Measurements from ENCODE around the gene XCR1. TPM values are rescaled to one million over a fixed set of nuclear protein-coding genes. Genes with fewer than 3 reads are reported as not detected.

Gene XCR1
- total and polyA plus RNA-seq, 11 donors, result 0.03 to 0.64 (median 0.07) TPM; not detected in 6

- Histone ChIP-seq H3K4me3 (no peak overlapping the region), H3K27ac (no peak overlapping the region), H3K9me3 (peaks cover 0 to 30% (median 9%) of the 10 kb centered on the region in 12 donors), H3K36me3 (no peaks in the 10 kb centered on the region), H3K4me1 (peaks cover 0 to 4% (median 0%) of the 10 kb centered on the region in 12 donors), H3K27me3 (no peaks in the 10 kb centered on the region)
- no peak for DNase-seq
- TF ChIP-seq POLR2A (IDR thresholded peaks at IDR 0.05), result no peak
- TF ChIP-seq, protein P1, sequence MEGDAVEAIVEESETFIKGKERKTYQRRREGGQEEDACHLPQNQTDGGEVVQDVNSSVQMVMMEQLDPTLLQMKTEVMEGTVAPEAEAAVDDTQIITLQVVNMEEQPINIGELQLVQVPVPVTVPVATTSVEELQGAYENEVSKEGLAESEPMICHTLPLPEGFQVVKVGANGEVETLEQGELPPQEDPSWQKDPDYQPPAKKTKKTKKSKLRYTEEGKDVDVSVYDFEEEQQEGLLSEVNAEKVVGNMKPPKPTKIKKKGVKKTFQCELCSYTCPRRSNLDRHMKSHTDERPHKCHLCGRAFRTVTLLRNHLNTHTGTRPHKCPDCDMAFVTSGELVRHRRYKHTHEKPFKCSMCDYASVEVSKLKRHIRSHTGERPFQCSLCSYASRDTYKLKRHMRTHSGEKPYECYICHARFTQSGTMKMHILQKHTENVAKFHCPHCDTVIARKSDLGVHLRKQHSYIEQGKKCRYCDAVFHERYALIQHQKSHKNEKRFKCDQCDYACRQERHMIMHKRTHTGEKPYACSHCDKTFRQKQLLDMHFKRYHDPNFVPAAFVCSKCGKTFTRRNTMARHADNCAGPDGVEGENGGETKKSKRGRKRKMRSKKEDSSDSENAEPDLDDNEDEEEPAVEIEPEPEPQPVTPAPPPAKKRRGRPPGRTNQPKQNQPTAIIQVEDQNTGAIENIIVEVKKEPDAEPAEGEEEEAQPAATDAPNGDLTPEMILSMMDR (IDR thresholded peaks at IDR 0.05), result no peak
- ATAC-seq, result no peak
- intact Hi-C loops (cut with DNase I), result no loop called here
- 86 to 95% (median 91%) methylated on average over 4 to 6 of the region's 6 CpGs for WGBS, 4 donors
Observed at GRCh38 chr3:46030626-46031025, 3.3 kb upstream of the XCR1 start.

DNA sequence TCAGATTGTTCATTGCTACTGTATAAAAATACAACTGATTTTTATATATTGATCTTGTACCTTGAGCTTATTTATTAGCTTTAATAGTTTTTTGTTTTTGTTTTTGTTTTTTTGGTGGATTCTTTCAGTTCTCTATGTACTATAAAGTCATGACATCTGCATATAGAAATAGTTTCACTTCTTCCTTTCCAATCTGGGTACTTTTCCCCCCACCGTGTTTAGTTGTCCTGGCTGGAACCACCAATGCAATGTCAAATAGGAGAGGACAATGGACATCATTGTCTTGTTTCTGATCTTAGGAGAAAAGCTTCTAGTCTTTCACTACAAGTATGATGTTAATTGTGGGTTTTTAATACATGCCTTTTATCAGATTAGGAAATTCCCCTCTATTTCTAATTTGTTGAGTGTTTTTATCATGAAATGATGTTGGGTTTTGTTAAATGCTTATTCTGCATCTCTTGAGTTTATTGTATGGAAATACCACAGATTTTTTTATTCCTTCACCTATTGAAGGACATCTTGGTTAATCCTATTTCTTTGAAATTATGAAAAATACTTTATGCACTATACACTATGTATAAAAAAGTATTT, 2.8 kb upstream of the XCR1 start:
- no peak for ATAC-seq
- no peak for DNase-seq
- 73 to 89% (median 77%) methylated on average over 1 of the region's 1 CpG for WGBS, 4 donors
- H3K4me1 ChIP-seq, result peaks cover 0 to 4% (median 0%) of the 10 kb centered on the region in 12 donors
- peaks cover 0 to 30% (median 9%) of the 10 kb centered on the region in 12 donors for H3K9me3 ChIP-seq
- no peak for TF ChIP-seq POLR2A (IDR thresholded peaks at IDR 0.05)
- TF ChIP-seq, protein P1 (IDR thresholded peaks at IDR 0.05), result no peak
- H3K27me3 ChIP-seq, result no peaks in the 10 kb centered on the region
- intact Hi-C loops (cut with DNase I), result no loop called here
- no peak overlapping the region for H3K27ac ChIP-seq
- H3K36me3 ChIP-seq, result no peaks in the 10 kb centered on the region
- H3K4me3 ChIP-seq, result no peak overlapping the region

GRCh38 chr3:46027736-46028397, 584 bp upstream of the XCR1 start:
- TF ChIP-seq, protein P1 (IDR thresholded peaks at IDR 0.05), result no peak
- TF ChIP-seq POLR2A (IDR thresholded peaks at IDR 0.05), result no peak
- peaks cover 0 to 30% (median 9%) of the 10 kb centered on the region in 12 donors for H3K9me3 ChIP-seq
- ATAC-seq, result no peak
- peaks cover 0 to 4% (median 0%) of the 10 kb centered on the region in 12 donors for H3K4me1 ChIP-seq
- H3K4me3 ChIP-seq, result no peak overlapping the region
- no peak overlapping the region for H3K27ac ChIP-seq
- no peaks in the 10 kb centered on the region for H3K36me3 ChIP-seq
- H3K27me3 ChIP-seq, result no peaks in the 10 kb centered on the region
- intact Hi-C loops (cut with DNase I), result no loop called here
- DNase-seq, result no peak
- 79 to 86% (median 82%) methylated on average over 6 of the region's 6 CpGs for WGBS, 4 donors

DNA sequence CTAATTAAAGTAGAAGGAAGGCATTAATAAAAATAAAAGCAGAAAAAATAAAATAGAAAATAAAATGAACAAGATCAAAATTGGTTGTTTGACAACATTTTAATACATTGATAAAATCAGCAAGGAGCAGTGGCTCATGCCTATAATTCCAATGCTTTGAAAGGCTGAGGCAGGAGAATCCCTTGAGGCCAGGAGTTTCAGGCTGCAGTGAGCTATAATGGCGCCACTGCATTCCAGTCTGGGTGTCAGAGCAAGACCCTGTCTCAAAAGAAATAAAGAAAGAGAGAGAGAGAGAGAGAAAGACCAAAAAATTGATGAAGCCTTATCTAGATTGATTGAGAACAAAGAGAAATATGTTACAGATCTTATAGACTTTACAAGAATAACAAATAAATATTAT, 2.1 kb downstream of the XCR1 start:
- H3K9me3 ChIP-seq, result peaks cover 0 to 30% (median 9%) of the 10 kb centered on the region in 12 donors
- intact Hi-C loops (cut with DNase I), result no loop called here
- no peak for ATAC-seq
- H3K36me3 ChIP-seq, result no peaks in the 10 kb centered on the region
- H3K4me1 ChIP-seq, result peaks cover 0 to 4% (median 0%) of the 10 kb centered on the region in 12 donors
- DNase-seq, result no peak
- H3K27me3 ChIP-seq, result no peaks in the 10 kb centered on the region
- TF ChIP-seq POLR2A (IDR thresholded peaks at IDR 0.05), result no peak
- TF ChIP-seq, protein P1 (IDR thresholded peaks at IDR 0.05), result no peak
- no peak overlapping the region for H3K4me3 ChIP-seq
- 43 to 76% (median 62%) methylated on average over 1 of the region's 1 CpG for WGBS, 4 donors
- H3K27ac ChIP-seq, result no peak overlapping the region

All from heart left ventricle (tissue), 16 donors.